ENCODE results near the gene GABBR1. TPM values are rescaled to one million over a fixed set of nuclear protein-coding genes. Genes with fewer than 3 reads are reported as not detected.

Gene GABBR1
- polyA plus RNA-seq, 1 of the 3 experiments (the other 2 are of a cell fraction) = 26.8 TPM

DNA sequence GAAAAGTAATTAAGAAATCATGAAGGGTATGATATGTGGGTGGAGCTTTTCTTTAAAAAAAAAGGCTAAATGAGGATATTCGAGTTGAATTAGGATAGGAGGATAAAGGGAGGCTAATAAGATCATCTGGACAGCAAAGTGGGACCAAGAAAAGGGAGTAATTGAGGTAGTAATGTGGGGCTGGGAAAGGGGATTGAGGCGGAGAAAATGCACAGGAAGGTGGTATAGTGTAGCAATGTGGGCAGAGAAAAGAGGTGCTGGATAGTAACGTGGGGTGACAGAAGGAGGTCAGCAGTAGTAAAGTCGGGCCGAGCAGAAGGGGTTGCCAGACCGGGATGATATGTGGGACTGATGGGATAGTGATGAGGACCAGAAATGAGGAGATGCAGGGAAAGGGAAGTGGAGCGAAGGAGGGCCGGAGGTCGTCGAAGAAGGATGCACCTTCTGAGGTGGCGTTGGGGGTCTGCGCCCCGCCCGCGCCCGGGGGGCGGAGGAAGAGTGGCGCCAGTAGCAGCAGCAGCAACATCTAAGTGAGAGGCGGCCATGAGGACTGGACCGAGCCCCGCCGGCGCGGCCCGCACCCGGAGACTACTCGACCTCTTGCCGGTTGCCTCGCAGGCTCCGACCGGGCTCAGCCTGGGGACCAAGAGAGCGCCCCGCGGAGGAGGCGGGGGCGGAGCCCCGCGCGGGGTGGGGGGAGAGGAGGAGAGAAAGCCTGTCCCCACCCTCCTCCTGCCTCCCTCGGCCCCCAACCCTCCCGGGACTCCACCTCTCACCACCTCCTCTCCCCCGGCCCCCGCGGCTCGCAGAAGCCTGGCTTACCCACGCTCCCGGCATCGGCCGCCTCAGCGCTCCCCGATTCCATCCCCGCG lies 887 bp downstream of the GABBR1 start:
- H3K9ac ChIP-seq = peak overlapping the region; percentile 77
- 10% methylated on average over 25 of the region's 53 CpGs for WGBS (ENCODE audit: low lambda C conversion rate)
- ChIA-PET POLR2A (interaction anchor here (1.0 to 2.0 kb wide), 5 partner anchors 12 to 28 kb away, joined by 3 to 12 read pairs (median 4); no protein-coding TSS in a partner anchor), CTCF (interaction anchor here (1.6 to 3.5 kb wide), 2 partner anchors 10 to 20 kb away, joined by 9 to 69 read pairs; no protein-coding TSS in a partner anchor)
- H3K4me2 ChIP-seq = peak overlapping the region; percentile 92
- no peaks in the 10 kb centered on the region for H3K27me3 ChIP-seq (ENCODE audit: insufficient read depth)
- H4K20me1 ChIP-seq (ENCODE audit: insufficient read depth) = no peaks in the 10 kb centered on the region
- peaks cover 16 to 18% of the 10 kb centered on the region in 2 experiments; a peak in 2 of 4 replicates for H3K4me1 ChIP-seq (ENCODE audit: control insufficient read depth in 1 of 2, insufficient read depth in 2 of 2, low read depth in 1 of 2, low read length in 1 of 2)
- peaks cover 4% of the 10 kb centered on the region for H3F3A ChIP-seq (replicated peaks; ENCODE audit: insufficient read depth)
- no peaks in the 10 kb centered on the region for H3K9me2 ChIP-seq
- peak overlapping the region; percentile 62 to 90 for H3K4me3 ChIP-seq (ENCODE audit: low read depth in 2 of 2, low read length in 1 of 2)
- H3K36me3 ChIP-seq (replicated peaks in 1 of 2; ENCODE audit: control insufficient read depth in 1 of 2, insufficient read depth in 2 of 2, low read length in 1 of 2) = no peaks in the 10 kb centered on the region
- H3K9me3 ChIP-seq = no peaks in the 10 kb centered on the region
- TF ChIP-seq MXI1 (IDR thresholded peaks at IDR 0.05; ENCODE audit: low read depth, low read length) (peak; percentile 21; the same call in 1 of the 2 replicates), FOXJ3 (CRISPR knock-in tag; IDR thresholded peaks at IDR 0.05) (no peak), CTCF (IDR thresholded peaks at IDR 0.05) (no peak)
- peaks cover 14% of the 10 kb centered on the region; the same call in 1 of the 2 replicates for H3K79me2 ChIP-seq (ENCODE audit: insufficient read depth)
- 0 out of 2 replicates have a peak overlapping the region, but pooled peaks have one; percentile 65 for H2AFZ ChIP-seq (ENCODE audit: low read depth)
- peak overlapping the region in 1 of 2 experiments; percentile 71; a peak in 2 of 4 replicates for H3K27ac ChIP-seq (ENCODE audit: low read depth in 2 of 2, low read length in 1 of 2)
- peak; percentile 88 for DNase-seq

- H3K4me3 ChIP-seq (ENCODE audit: low read depth in 2 of 2, low read length in 1 of 2) = peak overlapping the region in 1 of 2 experiments; percentile 90; a peak in 2 of 4 replicates
- H4K20me1 ChIP-seq (ENCODE audit: insufficient read depth) = no peaks in the 10 kb centered on the region
- no peaks in the 10 kb centered on the region for H3K36me3 ChIP-seq (replicated peaks in 1 of 2; ENCODE audit: control insufficient read depth in 1 of 2, insufficient read depth in 2 of 2, low read length in 1 of 2)
- ChIA-PET CTCF (interaction anchor here (3.5 kb wide), 1 partner anchor 20 kb away, joined by 69 read pairs; no protein-coding TSS in a partner anchor), POLR2A (no interaction called here)
- H3K4me1 ChIP-seq (ENCODE audit: control insufficient read depth in 1 of 2, insufficient read depth in 2 of 2, low read depth in 1 of 2, low read length in 1 of 2) = peaks cover 16 to 20% of the 10 kb centered on the region in 2 experiments; a peak in 2 of 4 replicates
- no peak overlapping the region; the same call in 1 of the 2 replicates for H3K9ac ChIP-seq
- no peak overlapping the region for H2AFZ ChIP-seq (ENCODE audit: low read depth)
- no peak for DNase-seq
- no peaks in the 10 kb centered on the region for H3K9me3 ChIP-seq
- H3K9me2 ChIP-seq = no peaks in the 10 kb centered on the region
- TF ChIP-seq GATA2 (CRISPR knock-in tag; IDR thresholded peaks at IDR 0.05) (no peak), FOXJ3 (CRISPR knock-in tag; IDR thresholded peaks at IDR 0.05) (no peak), RFX5 (IDR thresholded peaks at IDR 0.05; ENCODE audit: low read length) (no peak), MEF2A (IDR thresholded peaks at IDR 0.05; ENCODE audit: borderline replicate concordance, low read depth) (no peak), EZH2phosphoT487 (IDR thresholded peaks at IDR 0.05; ENCODE audit: borderline replicate concordance, low read depth) (no peak), ELF1 (IDR thresholded peaks at IDR 0.05) (no peak), JUND (IDR thresholded peaks at IDR 0.05) (no peak), EP300 (IDR thresholded peaks at IDR 0.05; ENCODE audit: borderline replicate concordance in 1 of 2, low read depth in 1 of 2, low read length in 1 of 2) (no peak), SMC3 (IDR thresholded peaks at IDR 0.05; ENCODE audit: low read depth, low read length) (no peak), NFIC (IDR thresholded peaks at IDR 0.05; ENCODE audit: borderline replicate concordance) (no peak), FOXM1 (IDR thresholded peaks at IDR 0.05; ENCODE audit: low read depth) (no peak), MXI1 (IDR thresholded peaks at IDR 0.05; ENCODE audit: low read depth, low read length) (no peak)
- TF ChIP-seq, protein P1, sequence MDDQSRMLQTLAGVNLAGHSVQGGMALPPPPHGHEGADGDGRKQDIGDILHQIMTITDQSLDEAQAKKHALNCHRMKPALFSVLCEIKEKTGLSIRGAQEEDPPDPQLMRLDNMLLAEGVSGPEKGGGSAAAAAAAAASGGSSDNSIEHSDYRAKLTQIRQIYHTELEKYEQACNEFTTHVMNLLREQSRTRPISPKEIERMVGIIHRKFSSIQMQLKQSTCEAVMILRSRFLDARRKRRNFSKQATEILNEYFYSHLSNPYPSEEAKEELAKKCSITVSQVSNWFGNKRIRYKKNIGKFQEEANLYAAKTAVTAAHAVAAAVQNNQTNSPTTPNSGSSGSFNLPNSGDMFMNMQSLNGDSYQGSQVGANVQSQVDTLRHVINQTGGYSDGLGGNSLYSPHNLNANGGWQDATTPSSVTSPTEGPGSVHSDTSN (IDR thresholded peaks at IDR 0.05) = no peak
- TF ChIP-seq, protein P2, sequence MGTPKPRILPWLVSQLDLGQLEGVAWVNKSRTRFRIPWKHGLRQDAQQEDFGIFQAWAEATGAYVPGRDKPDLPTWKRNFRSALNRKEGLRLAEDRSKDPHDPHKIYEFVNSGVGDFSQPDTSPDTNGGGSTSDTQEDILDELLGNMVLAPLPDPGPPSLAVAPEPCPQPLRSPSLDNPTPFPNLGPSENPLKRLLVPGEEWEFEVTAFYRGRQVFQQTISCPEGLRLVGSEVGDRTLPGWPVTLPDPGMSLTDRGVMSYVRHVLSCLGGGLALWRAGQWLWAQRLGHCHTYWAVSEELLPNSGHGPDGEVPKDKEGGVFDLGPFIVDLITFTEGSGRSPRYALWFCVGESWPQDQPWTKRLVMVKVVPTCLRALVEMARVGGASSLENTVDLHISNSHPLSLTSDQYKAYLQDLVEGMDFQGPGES (IDR thresholded peaks at IDR 0.05; ENCODE audit: low read depth, low read length) = no peak
- H3K27me3 ChIP-seq (ENCODE audit: insufficient read depth) = no peaks in the 10 kb centered on the region
- peaks cover 4% of the 10 kb centered on the region for H3F3A ChIP-seq (replicated peaks; ENCODE audit: insufficient read depth)
- H3K79me2 ChIP-seq (ENCODE audit: insufficient read depth) = peaks cover 14% of the 10 kb centered on the region; the same call in 1 of the 2 replicates
- H3K27ac ChIP-seq (ENCODE audit: low read depth in 2 of 2, low read length in 1 of 2) = no peak overlapping the region
- peak overlapping the region; percentile 92 for H3K4me2 ChIP-seq
- WGBS (ENCODE audit: low lambda C conversion rate) = 92% methylated on average over 14 of the region's 14 CpGs
Observed at GRCh38 chr6:29631209-29631810, 1.7 kb downstream of the GABBR1 start.
